Prostate gland (tissue), 2 donors: ENCODE results near the gene PLEKHH3.

ENCODE experiments used
- POLR2A ChIP-seq: fragments of 450-650 bp; IDR thresholded peaks from one replicate; pipeline ENCODE4 v1.6.1; 2016; ENCODE audit warnings: antibody characterized with exemption, mild to moderate bottlenecking
- TF ChIP-seq, protein P1 (sequence below), 4 experiments: fragments of 200-600 bp in 2 of 4; fragments of 450-650 bp in 2 of 4; sonication (generic) in 2 of 4; IDR thresholded peaks; 1 replicate in 3 of 4; 2 replicates in 1 of 4; pipeline ENCODE4 v1.5.1; 2016 to 2019; ENCODE audit warnings: antibody characterized with exemption in 4 of 4, mild to moderate bottlenecking in 2 of 4, moderate library complexity in 2 of 4

DNA sequence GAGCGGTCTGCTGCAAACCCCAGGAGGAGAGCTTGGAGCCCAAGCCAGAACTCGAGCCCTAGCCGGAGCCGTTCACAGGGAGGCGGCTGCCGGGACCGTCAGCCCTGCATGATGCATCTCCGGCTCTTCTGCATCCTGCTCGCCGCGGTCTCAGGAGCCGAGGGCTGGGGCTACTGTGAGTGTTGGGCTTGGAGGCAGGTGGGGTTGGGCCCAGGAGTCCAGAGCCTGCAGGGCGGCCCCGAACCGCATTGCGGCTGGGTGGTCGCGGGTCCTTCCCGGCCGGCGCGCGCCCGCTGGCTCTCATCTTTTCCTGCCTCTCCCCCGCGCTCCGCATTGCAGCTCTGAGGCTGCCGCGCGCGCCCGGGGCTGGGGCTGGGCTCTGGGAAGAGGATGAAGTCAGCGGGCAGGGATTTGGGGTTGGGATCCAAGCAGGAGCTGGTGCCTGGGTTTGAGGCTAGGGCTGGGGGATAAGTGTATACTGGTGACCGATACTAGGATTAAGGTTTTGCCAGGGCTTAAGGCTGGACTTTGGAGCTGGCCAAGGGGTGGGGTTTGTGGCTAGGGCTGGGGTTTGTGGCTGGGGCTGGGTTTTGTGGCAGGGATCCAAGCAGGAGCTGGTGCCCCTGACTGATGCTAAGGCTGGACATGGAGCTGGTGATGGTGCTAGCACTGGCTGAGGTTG, 6.1 kb upstream of the PLEKHH3 start:
- TF ChIP-seq, protein P1, sequence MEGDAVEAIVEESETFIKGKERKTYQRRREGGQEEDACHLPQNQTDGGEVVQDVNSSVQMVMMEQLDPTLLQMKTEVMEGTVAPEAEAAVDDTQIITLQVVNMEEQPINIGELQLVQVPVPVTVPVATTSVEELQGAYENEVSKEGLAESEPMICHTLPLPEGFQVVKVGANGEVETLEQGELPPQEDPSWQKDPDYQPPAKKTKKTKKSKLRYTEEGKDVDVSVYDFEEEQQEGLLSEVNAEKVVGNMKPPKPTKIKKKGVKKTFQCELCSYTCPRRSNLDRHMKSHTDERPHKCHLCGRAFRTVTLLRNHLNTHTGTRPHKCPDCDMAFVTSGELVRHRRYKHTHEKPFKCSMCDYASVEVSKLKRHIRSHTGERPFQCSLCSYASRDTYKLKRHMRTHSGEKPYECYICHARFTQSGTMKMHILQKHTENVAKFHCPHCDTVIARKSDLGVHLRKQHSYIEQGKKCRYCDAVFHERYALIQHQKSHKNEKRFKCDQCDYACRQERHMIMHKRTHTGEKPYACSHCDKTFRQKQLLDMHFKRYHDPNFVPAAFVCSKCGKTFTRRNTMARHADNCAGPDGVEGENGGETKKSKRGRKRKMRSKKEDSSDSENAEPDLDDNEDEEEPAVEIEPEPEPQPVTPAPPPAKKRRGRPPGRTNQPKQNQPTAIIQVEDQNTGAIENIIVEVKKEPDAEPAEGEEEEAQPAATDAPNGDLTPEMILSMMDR (IDR thresholded peaks at IDR 0.05): no peak
- no peak for TF ChIP-seq POLR2A
